Head of caudate nucleus (tissue), 42 donors: ENCODE data around the gene PHB1.
"Not testable (repeated sequence)": the region's sequence is repeated elsewhere in the genome, so short reads cannot be mapped to it uniquely, and the experiment has no call there.

Experiments
- DNase-seq, 42 donors: peaks; one replicate each; pipeline versions ENCODE4 v3.0.0 to v3.0.0-alpha.2; 2020 to 2021; ENCODE audit warnings: mixed read lengths in 7 of 42
- intact Hi-C: fragments of 100-400 bp; cut with DNase I; formaldehyde crosslinking; loops from one replicate; pipeline ENCODE4 v1.15.0; 2022

The PHB1 gene

GRCh38 chr17:49365126-49365525, 49.6 kb downstream of the PHB1 start:
- intact Hi-C loops, DNase-seq: not testable (repeated sequence)

- no peak for DNase-seq
- intact Hi-C loops: loop anchor here (5.0 kb wide), 1 partner anchor 47 kb away; no protein-coding TSS in a partner anchor
Measured at GRCh38 chr17:49364119-49364518, 50.6 kb downstream of the PHB1 start.

GRCh38 chr17:49363251-49363650, 51.4 kb downstream of the PHB1 start:
- intact Hi-C loops: loop anchor here (5.0 kb wide), 1 partner anchor 46 kb away; no protein-coding TSS in a partner anchor

GRCh38 chr17:49362723-49363117, 52.0 kb downstream of the PHB1 start:
- DNase-seq: no peak
- intact Hi-C loops: loop anchor here (5.0 kb wide), 1 partner anchor 45 kb away; no protein-coding TSS in a partner anchor

More at GRCh38 chr17:49363251-49363650, 51.4 kb downstream of the PHB1 start:
- peak in 19 of 42 donors; percentile 12 to 69 (median 36) for DNase-seq

- DNase-seq: peak; percentile 72 to 97 (median 92)
- intact Hi-C loops: loop anchor here (5.0 kb wide), 1 partner anchor 45 kb away; no protein-coding TSS in a partner anchor
Measured at GRCh38 chr17:49361902-49362722, 52.6 kb downstream of the PHB1 start, which contains the start of gene ZNF652. TSS of gene ZNF652 (minus strand) at chr17:49362250. CDS start at chr17:49317725, 44,525 bp downstream.

GRCh38 chr17:49361129-49361901, 53.4 kb downstream of the PHB1 start:
- DNase-seq: peak; percentile 43 to 85 (median 67)
- intact Hi-C loops: loop anchor here (5.0 kb wide), 1 partner anchor 44 kb away; no protein-coding TSS in a partner anchor

GRCh38 chr17:49360796-49361128, 53.9 kb downstream of the PHB1 start:
- intact Hi-C loops: loop anchor here (5.0 kb wide), 1 partner anchor 43 kb away; no protein-coding TSS in a partner anchor
- peak in 19 of 42 donors; percentile 12 to 74 (median 40) for DNase-seq

GRCh38 chr17:49359990-49360795, 54.5 kb downstream of the PHB1 start:
- intact Hi-C loops: loop anchor here (5.0 kb wide), 1 partner anchor 43 kb away; no protein-coding TSS in a partner anchor
- DNase-seq: peak in 1 of 42 donors; percentile 6

- intact Hi-C loops: no loop called here
- peak in 3 of 42 donors; percentile 8 to 15 (median 9) for DNase-seq
Measured at GRCh38 chr17:49358641-49359247, 55.9 kb downstream of the PHB1 start.

- DNase-seq: peak in 1 of 42 donors; percentile 2
- intact Hi-C loops: no loop called here
Measured at GRCh38 chr17:49357516-49357915, 57.2 kb downstream of the PHB1 start.

- intact Hi-C loops: no loop called here
- no peak for DNase-seq
Measured at GRCh38 chr17:49356320-49356719, 58.4 kb downstream of the PHB1 start.
